Measurements from ENCODE around the gene RPP14. TPM values are rescaled to one million over a fixed set of nuclear protein-coding genes. Genes with fewer than 3 reads are reported as not detected.
"Not testable (repeated sequence)": the region's sequence is repeated elsewhere in the genome, so short reads cannot be mapped to it uniquely, and the experiment has no call there.

RPP14 gene
- total RNA-seq, 1 experiment from 2014 or later: 7.7 TPM

- DNase-seq (ENCODE audit: low read depth): no peak
- in situ Hi-C loops (cut with HindIII; ENCODE audit: low pct_unique_long_range_greater_than_20kb, low sequenced_read_pairs): no loop called here
Measured at GRCh38 chr3:58288011-58288728, 17.9 kb upstream of the RPP14 start.

GRCh38 chr3:58288964-58289613, 17.0 kb upstream of the RPP14 start:
- DNase-seq (ENCODE audit: low read depth); in situ Hi-C loops (cut with HindIII; ENCODE audit: low pct_unique_long_range_greater_than_20kb, low sequenced_read_pairs): not testable (repeated sequence)

- DNase-seq (ENCODE audit: low read depth); in situ Hi-C loops (cut with HindIII; ENCODE audit: low pct_unique_long_range_greater_than_20kb, low sequenced_read_pairs): not testable (repeated sequence)
Measured at GRCh38 chr3:58290446-58290845, 15.6 kb upstream of the RPP14 start.

- DNase-seq (ENCODE audit: low read depth): no peak
- in situ Hi-C loops (cut with HindIII; ENCODE audit: low pct_unique_long_range_greater_than_20kb, low sequenced_read_pairs): no loop called here
Measured at GRCh38 chr3:58291671-58292338, 14.2 kb upstream of the RPP14 start.

GRCh38 chr3:58292866-58293265, 13.2 kb upstream of the RPP14 start:
- DNase-seq (ENCODE audit: low read depth): no peak
- in situ Hi-C loops (cut with HindIII; ENCODE audit: low pct_unique_long_range_greater_than_20kb, low sequenced_read_pairs): no loop called here

GRCh38 chr3:58293516-58293915, 12.5 kb upstream of the RPP14 start:
- in situ Hi-C loops (cut with HindIII; ENCODE audit: low pct_unique_long_range_greater_than_20kb, low sequenced_read_pairs): no loop called here
- DNase-seq (ENCODE audit: low read depth): no peak

- no peak for DNase-seq (ENCODE audit: low read depth)
- in situ Hi-C loops (cut with HindIII; ENCODE audit: low pct_unique_long_range_greater_than_20kb, low sequenced_read_pairs): no loop called here
Measured at GRCh38 chr3:58296269-58296668, 9.8 kb upstream of the RPP14 start.

- in situ Hi-C loops (cut with HindIII; ENCODE audit: low pct_unique_long_range_greater_than_20kb, low sequenced_read_pairs): no loop called here
Measured at GRCh38 chr3:58296843-58297242, 9.2 kb upstream of the RPP14 start.

GRCh38 chr3:58298190-58298589, 7.9 kb upstream of the RPP14 start:
- DNase-seq (ENCODE audit: low read depth): no peak
- in situ Hi-C loops (cut with HindIII; ENCODE audit: low pct_unique_long_range_greater_than_20kb, low sequenced_read_pairs): no loop called here

More at GRCh38 chr3:58296843-58297242, 9.2 kb upstream of the RPP14 start:
- DNase-seq (ENCODE audit: low read depth): no peak

- DNase-seq (ENCODE audit: low read depth): no peak
- in situ Hi-C loops (cut with HindIII; ENCODE audit: low pct_unique_long_range_greater_than_20kb, low sequenced_read_pairs): no loop called here
Measured at GRCh38 chr3:58299075-58299474, 7.0 kb upstream of the RPP14 start.

GRCh38 chr3:58299839-58300516, 6.1 kb upstream of the RPP14 start:
- in situ Hi-C loops (cut with HindIII; ENCODE audit: low pct_unique_long_range_greater_than_20kb, low sequenced_read_pairs): no loop called here
- peak; percentile 12 for DNase-seq (ENCODE audit: low read depth)

- DNase-seq (ENCODE audit: low read depth): peak; percentile 47
Measured at GRCh38 chr3:58307639-58308215, 1.7 kb downstream of the RPP14 start.

GRCh38 chr3:58308728-58309127, 2.7 kb downstream of the RPP14 start:
- no peak for DNase-seq (ENCODE audit: low read depth)
- in situ Hi-C loops (cut with HindIII; ENCODE audit: low pct_unique_long_range_greater_than_20kb, low sequenced_read_pairs): no loop called here

More at GRCh38 chr3:58307639-58308215, 1.7 kb downstream of the RPP14 start:
- in situ Hi-C loops (cut with HindIII; ENCODE audit: low pct_unique_long_range_greater_than_20kb, low sequenced_read_pairs): no loop called here

- in situ Hi-C loops (cut with HindIII; ENCODE audit: low pct_unique_long_range_greater_than_20kb, low sequenced_read_pairs): no loop called here
- DNase-seq (ENCODE audit: low read depth): no peak
Measured at GRCh38 chr3:58317811-58318210, 11.8 kb downstream of the RPP14 start.

- in situ Hi-C loops (cut with HindIII; ENCODE audit: low pct_unique_long_range_greater_than_20kb, low sequenced_read_pairs): no loop called here
- DNase-seq (ENCODE audit: low read depth): no peak
Measured at GRCh38 chr3:58321791-58322190, 15.7 kb downstream of the RPP14 start.

GRCh38 chr3:58322793-58323192, 16.7 kb downstream of the RPP14 start:
- no peak for DNase-seq (ENCODE audit: low read depth)
- in situ Hi-C loops (cut with HindIII; ENCODE audit: low pct_unique_long_range_greater_than_20kb, low sequenced_read_pairs): no loop called here

- DNase-seq (ENCODE audit: low read depth): no peak
- in situ Hi-C loops (cut with HindIII; ENCODE audit: low pct_unique_long_range_greater_than_20kb, low sequenced_read_pairs): no loop called here
Measured at GRCh38 chr3:58323529-58324390, 17.7 kb downstream of the RPP14 start.
